C4-2B (cell line): ENCODE measurements around the gene ZBTB8B.

Experiments
- H3K27ac ChIP-seq: fragments of 450-650 bp; 2 replicates; pipeline ENCODE4 v1.5.1; 2017
- CTCF ChIP-seq: fragments of 450-650 bp; conservative IDR thresholded peaks from 2 replicates; pipeline ENCODE4 v1.5.1; 2017; ENCODE audit warnings: mild to moderate bottlenecking
- ZFX ChIP-seq: fragments of 450-650 bp; IDR thresholded peaks from 2 replicates; pipeline ENCODE4 v1.6.1; 2017

Gene ZBTB8B

GRCh38 chr1:32489774-32490454 lies 25.0 kb downstream of the ZBTB8B start:
- TF ChIP-seq ZFX, result no peak
- no peak for TF ChIP-seq CTCF
- no peak overlapping the region for H3K27ac ChIP-seq

- H3K27ac ChIP-seq, result no peak overlapping the region
- TF ChIP-seq ZFX (no peak), CTCF (no peak)
Measured at GRCh38 chr1:32491386-32491785, 26.5 kb downstream of the ZBTB8B start.

- TF ChIP-seq ZFX, result no peak
- no peak for TF ChIP-seq CTCF
- H3K27ac ChIP-seq, result no peak overlapping the region
Measured at GRCh38 chr1:32494196-32494595, 29.3 kb downstream of the ZBTB8B start.

DNA sequence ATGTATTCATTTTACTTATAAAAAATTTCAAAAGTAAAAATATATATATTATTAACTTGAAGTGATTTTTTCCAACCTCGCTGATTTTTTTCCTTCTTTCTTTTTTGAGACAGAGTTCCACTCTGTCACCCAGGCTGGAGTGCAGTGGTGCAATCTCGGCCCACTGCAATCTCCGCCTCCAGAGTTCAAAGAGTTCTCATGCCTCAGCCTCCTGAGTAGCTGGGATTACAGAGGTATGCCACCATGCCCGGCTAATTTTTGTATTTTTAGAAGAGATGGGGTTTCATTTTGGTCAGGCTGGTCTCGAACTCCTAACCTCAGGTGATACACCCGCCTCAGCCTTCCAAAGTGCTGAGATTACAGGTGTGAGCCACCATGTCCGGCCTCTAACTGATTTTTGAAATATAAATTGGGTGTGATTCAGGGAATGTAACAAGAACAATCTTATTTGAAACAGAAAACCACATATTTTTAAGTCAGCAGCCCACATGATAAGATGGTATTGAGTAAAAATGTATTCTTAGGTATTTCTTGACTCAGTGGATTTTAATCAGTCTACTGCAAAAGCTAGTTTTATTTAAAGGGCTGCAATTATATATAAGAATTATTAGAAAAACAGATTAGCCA lies 30.0 kb downstream of the ZBTB8B start:
- TF ChIP-seq ZFX (no peak), CTCF (no peak)
- no peak overlapping the region for H3K27ac ChIP-seq

GRCh38 chr1:32496127-32496526 lies 31.3 kb downstream of the ZBTB8B start:
- H3K27ac ChIP-seq, result no peak overlapping the region
- TF ChIP-seq CTCF (no peak), ZFX (no peak)

GRCh38 chr1:32498751-32499150 lies 33.9 kb downstream of the ZBTB8B start:
- H3K27ac ChIP-seq, result no peak overlapping the region
- TF ChIP-seq CTCF, result no peak
- no peak for TF ChIP-seq ZFX

GRCh38 chr1:32500387-32501209 lies 35.7 kb downstream of the ZBTB8B start:
- peak overlapping the region; percentile 83 for H3K27ac ChIP-seq
- TF ChIP-seq CTCF, result no peak; the same call in 1 of the 2 replicates
- peak; percentile 71; the same call in 1 of the 2 replicates for TF ChIP-seq ZFX
